CD4-positive, alpha-beta T cell (primary cell): Measurements from ENCODE around the gene MAP1LC3B. TPM values are rescaled to one million over a fixed set of nuclear protein-coding genes. Genes with fewer than 3 reads are reported as not detected.
A peak's percentile ranks its signal among the peaks of the same experiment; 100 is the strongest.

Experiments used
- ATAC-seq: fragments of 200-7000 bp; cut with Tn5 transposase; one replicate; pipeline ENCODE4 v1.10.0; 2022; ENCODE audit warnings: mild to moderate bottlenecking; ENCODE audit not compliant: poor library complexity
- CTCF ChIA-PET: fragments of 350-600 bp; sonication (Branson Sonifier 250); formaldehyde crosslinking; loops from one replicate; lab custom pipeline; 2021; ENCODE audit warnings: antibody characterized with exemption, inconsistent platforms; lab: Charles Lee
- POLR2A ChIA-PET: fragments of 350-600 bp; sonication (Branson Sonifier 250); formaldehyde crosslinking; loops from one replicate; lab custom pipeline; 2021; ENCODE audit warnings: antibody characterized with exemption, inconsistent platforms; lab: Charles Lee
- DNase-seq, 14 experiments: peaks; one replicate each; pipeline ENCODE4 v3.0.0-alpha.2; 2013 to 2020; ENCODE audit warnings: mixed read lengths in 2 of 14
- H3K27ac ChIP-seq, 2 donors: one replicate each; pipeline versions ENCODE4 v1.5.1 to v1.7.0; 2013; ENCODE audit warnings: low read length in 2 of 2, low read depth in 1 of 2, mild to moderate bottlenecking in 1 of 2
- H3K27me3 ChIP-seq, 2 experiments: 1 replicate in 1 of 2; 2 replicates in 1 of 2; pipeline versions ENCODE4 v1.6.1 to v1.7.0; 2013; ENCODE audit warnings: low read length in 2 of 2, control low read depth in 1 of 2, mild to moderate bottlenecking in 1 of 2, moderate library complexity in 1 of 2; ENCODE audit not compliant: insufficient read depth in 2 of 2, control insufficient read depth in 1 of 2
- H3K36me3 ChIP-seq: one replicate; pipeline ENCODE4 v1.6.1; 2013; ENCODE audit warnings: low read length, control low read depth; ENCODE audit not compliant: insufficient read depth
- H3K4me1 ChIP-seq: one replicate; pipeline ENCODE4 v1.6.1; 2013; ENCODE audit warnings: low read length, control low read depth; ENCODE audit not compliant: insufficient read depth
- H3K4me3 ChIP-seq: one replicate; pipeline ENCODE4 v1.5.1; 2013; ENCODE audit warnings: mild to moderate bottlenecking, low read length, moderate library complexity
- H3K9me3 ChIP-seq, 2 experiments: 1 replicate in 1 of 2; 2 replicates in 1 of 2; pipeline versions ENCODE4 v1.6.1 to v1.7.0; 2013; ENCODE audit warnings: low read length in 2 of 2, mild to moderate bottlenecking in 2 of 2, control low read depth in 1 of 2, moderate library complexity in 1 of 2; ENCODE audit not compliant: control insufficient read depth in 1 of 2, insufficient read depth in 1 of 2
- H3K27ac Mint-ChIP-seq: one replicate; pipeline ENCODE4 v1.8.0; 2020; ENCODE audit warnings: mixed read lengths
- H3K27me3 Mint-ChIP-seq: one replicate; pipeline ENCODE4 v1.8.0; 2021; ENCODE audit warnings: mixed read lengths
- H3K36me3 Mint-ChIP-seq: one replicate; pipeline ENCODE4 v1.8.0; 2021; ENCODE audit warnings: low read depth, mixed read lengths
- H3K4me1 Mint-ChIP-seq: one replicate; pipeline ENCODE4 v1.8.0; 2021; ENCODE audit warnings: low read depth, mixed read lengths
- H3K4me3 Mint-ChIP-seq: one replicate; pipeline ENCODE4 v1.8.0; 2020; ENCODE audit warnings: mild to moderate bottlenecking, mixed read lengths
- H3K9me3 Mint-ChIP-seq: one replicate; pipeline ENCODE4 v1.8.0; 2020; ENCODE audit warnings: mixed read lengths
- intact Hi-C, 2 experiments: fragments of 100-400 bp; cut with DNase I in 1 of 2; cut with micrococcal nuclease in 1 of 2; formaldehyde crosslinking; loops; one replicate each; pipeline versions ENCODE4 v1.15.1 to v1.9.0; 2023 to 2025; cut with DNase I, micrococcal nuclease
- polyA plus RNA-seq, 2 donors: library from polyadenylated mRNA; unstranded; fragments of 120-200 nt; gene quantifications; one replicate each; pipeline ENCODE4 v1.2.1, GENCODE V29; 2013
- total RNA-seq, 174 experiments: library from RNA in 2 of 174; stranded (reverse) in 2 of 174; gene quantifications; one replicate each; pipeline ENCODE4 v1.2.3 and lab custom pipeline; 2021 to 2026
- TF ChIP-seq, protein P1 (sequence below): fragments of 200-600 bp; IDR thresholded peaks from one replicate; pipeline ENCODE4 v1.8.0; 2022; ENCODE audit warnings: antibody characterized with exemption, mild to moderate bottlenecking

MAP1LC3B gene
- total RNA-seq (10 to 100 TPM; 92.4 to 96.6 TPM), total RNA-seq (lab: John Stamatoyannopoulos, UW) (18.7 to 167 (median 54.6) reads per million in 172 experiments)
- polyA plus RNA-seq (2013, experiment 1 of 2) = 67.8 TPM
- 82.9 TPM for polyA plus RNA-seq (2013, experiment 2 of 2)

DNA sequence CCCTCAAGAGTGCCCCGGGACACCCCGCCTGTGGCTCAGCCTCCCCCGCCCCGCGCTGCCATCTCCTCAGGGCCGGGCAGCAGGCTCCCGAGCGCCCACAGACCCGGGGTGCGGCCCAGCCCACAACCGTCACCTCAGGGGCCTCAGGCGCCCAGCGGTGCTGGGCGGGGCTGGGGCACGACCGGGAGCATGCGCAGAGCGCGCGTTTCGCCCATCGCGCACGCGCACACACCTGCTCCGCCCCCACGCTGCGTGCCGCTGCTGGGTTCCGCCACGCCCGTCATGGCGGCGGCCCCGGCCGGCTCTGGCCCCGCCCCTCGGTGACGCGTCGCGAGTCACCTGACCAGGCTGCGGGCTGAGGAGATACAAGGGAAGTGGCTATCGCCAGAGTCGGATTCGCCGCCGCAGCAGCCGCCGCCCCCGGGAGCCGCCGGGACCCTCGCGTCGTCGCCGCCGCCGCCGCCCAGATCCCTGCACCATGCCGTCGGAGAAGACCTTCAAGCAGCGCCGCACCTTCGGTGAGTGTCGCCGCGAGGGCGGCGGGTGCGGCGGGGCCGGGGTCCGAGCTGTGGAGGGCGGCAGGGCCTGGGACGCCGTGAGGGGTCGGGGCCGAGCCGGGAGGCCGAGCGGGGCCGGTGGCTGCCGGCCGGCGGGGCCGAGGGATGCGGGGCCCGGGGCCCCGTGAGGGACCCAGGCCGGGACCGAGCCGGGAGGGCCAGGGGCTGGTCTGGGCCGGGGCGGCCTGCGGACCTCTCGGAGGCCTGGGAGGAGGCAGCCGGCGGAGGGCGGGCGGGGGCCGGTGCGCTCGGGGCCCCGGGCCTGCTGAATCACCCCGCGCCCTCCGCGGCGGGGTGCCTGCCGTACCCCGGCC, at the start of gene MAP1LC3B:
Gene MAP1LC3B, plus strand, starts transcription at position 387 of the 871 bp plus-strand sequence. Its CDS starts 92 bp downstream, at position 479.
- DNase-seq = peak; percentile 94 to 100 (median 98)
- H3K27me3 ChIP-seq = no peaks in the 10 kb centered on the region
- Mint-ChIP-seq H3K36me3 (peaks cover 36% of the 10 kb centered on the region), H3K27ac (peak within 1 kb of the TSS; percentile 98), H3K4me1 (peaks cover 57% of the 10 kb centered on the region), H3K9me3 (no peaks in the 10 kb centered on the region), H3K27me3 (no peaks in the 10 kb centered on the region), H3K4me3 (peak within 1 kb of the TSS; percentile 95)
- TF ChIP-seq, protein P1, sequence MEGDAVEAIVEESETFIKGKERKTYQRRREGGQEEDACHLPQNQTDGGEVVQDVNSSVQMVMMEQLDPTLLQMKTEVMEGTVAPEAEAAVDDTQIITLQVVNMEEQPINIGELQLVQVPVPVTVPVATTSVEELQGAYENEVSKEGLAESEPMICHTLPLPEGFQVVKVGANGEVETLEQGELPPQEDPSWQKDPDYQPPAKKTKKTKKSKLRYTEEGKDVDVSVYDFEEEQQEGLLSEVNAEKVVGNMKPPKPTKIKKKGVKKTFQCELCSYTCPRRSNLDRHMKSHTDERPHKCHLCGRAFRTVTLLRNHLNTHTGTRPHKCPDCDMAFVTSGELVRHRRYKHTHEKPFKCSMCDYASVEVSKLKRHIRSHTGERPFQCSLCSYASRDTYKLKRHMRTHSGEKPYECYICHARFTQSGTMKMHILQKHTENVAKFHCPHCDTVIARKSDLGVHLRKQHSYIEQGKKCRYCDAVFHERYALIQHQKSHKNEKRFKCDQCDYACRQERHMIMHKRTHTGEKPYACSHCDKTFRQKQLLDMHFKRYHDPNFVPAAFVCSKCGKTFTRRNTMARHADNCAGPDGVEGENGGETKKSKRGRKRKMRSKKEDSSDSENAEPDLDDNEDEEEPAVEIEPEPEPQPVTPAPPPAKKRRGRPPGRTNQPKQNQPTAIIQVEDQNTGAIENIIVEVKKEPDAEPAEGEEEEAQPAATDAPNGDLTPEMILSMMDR = no peak
- H3K9me3 ChIP-seq = no peaks in the 10 kb centered on the region
- H3K4me3 ChIP-seq = peak within 1 kb of the TSS; percentile 84
- ChIA-PET POLR2A (interaction anchor here (0.6 to 5.4 kb wide), 4 partner anchors 9 to 374 kb away, joined by 3 to 99 read pairs (median 7); partner anchors contain the start of genes C16orf95, FBXO31 and KLHDC4), CTCF (no interaction called here)
- H3K4me1 ChIP-seq = peaks cover 46% of the 10 kb centered on the region
- peak within 1 kb of the TSS; percentile 78 to 86 for H3K27ac ChIP-seq
- intact Hi-C loops = loop anchor here (1.0 to 5.0 kb wide), 6 partner anchors 9 to 560 kb away; partner anchors contain the start of genes ZCCHC14 (in 2 of the 2), BANP (in 1 of the 2), C16orf95 (in 1 of the 2) and FBXO31 (in 1 of the 2)
- H3K36me3 ChIP-seq = peaks cover 7% of the 10 kb centered on the region
- peak; percentile 62 for ATAC-seq

DNA sequence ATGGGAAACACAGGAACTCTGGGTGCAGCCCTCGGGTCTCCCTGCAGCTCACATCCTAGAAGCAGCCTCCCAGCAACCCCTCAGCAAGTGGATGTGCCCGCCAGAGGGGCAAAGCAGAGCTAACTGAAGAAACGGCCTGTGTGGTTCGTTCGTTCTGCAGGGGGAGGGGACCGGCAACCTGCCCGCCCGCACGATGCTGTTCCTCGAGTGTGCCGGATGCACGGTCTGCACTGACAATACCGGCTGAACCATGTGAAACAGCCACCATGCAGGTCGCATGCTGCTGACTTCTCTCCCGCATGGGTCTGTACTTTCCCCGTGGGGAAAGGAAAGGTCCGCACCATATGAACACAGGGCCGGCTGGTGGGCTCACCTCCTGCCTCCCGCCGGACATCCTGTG, 49.6 kb upstream of the MAP1LC3B start:
- H3K27ac ChIP-seq = no peak overlapping the region
- POLR2A ChIA-PET = no interaction called here

DNA sequence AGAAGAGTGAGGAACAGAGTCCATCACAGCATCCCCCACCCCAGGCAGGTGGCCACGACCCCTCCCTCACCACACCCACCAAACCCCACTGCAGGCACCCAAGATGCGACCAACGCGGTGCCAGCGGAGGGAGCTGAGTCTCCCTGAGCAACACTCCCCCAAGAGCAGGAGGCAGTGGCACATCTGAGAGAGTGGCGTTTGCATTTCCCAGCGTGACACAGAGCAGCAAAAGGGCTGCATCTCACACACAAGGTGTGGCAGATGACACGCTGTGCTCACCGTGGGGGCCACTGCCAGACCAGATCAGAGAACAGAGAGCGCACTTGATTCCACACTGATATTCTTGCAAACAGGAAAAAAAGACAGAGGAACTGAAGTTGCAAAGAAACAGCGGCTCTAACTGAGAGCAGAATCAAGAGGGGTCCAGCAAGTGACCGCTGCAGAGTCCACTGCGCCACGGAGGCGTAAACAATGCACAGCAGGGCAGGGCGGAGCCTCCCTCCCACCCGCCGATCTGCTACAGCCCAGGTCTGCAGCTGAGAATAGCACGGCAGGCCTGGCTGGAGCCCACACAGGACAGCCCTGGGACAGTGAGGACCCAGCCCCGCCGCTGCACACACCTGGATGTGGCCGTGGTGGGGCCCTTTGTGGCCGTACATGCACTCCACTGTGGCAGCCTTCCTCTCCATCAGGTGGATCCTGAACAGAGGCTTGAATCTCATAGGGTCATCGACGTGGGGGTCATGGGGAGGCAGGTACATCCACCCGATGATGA, 49.0 kb upstream of the MAP1LC3B start:
- H3K27me3 ChIP-seq = no peaks in the 10 kb centered on the region
- ChIA-PET POLR2A (no interaction called here), CTCF (no interaction called here)
- peaks cover 0 to 4% of the 10 kb centered on the region in 2 experiments for H3K9me3 ChIP-seq
- Mint-ChIP-seq H3K4me3 (no peak overlapping the region), H3K36me3 (peaks cover 62% of the 10 kb centered on the region), H3K9me3 (no peaks in the 10 kb centered on the region), H3K4me1 (peaks cover 9% of the 10 kb centered on the region), H3K27ac (peak overlapping the region; percentile 93), H3K27me3 (no peaks in the 10 kb centered on the region)
- H3K36me3 ChIP-seq = peaks cover 59% of the 10 kb centered on the region
- H3K27ac ChIP-seq = no peak overlapping the region
- no peak overlapping the region for H3K4me3 ChIP-seq
- H3K4me1 ChIP-seq = peaks cover 29% of the 10 kb centered on the region
- DNase-seq (no peak), ATAC-seq (no peak)
- intact Hi-C loops = no loop called here
- TF ChIP-seq, protein P1 = no peak

More for the DNA sequence above, 49.6 kb upstream of the MAP1LC3B start:
- peaks cover 59% of the 10 kb centered on the region for H3K36me3 ChIP-seq
- H3K9me3 Mint-ChIP-seq = no peaks in the 10 kb centered on the region
- DNase-seq (no peak), ATAC-seq (no peak)
- intact Hi-C loops = no loop called here
- H3K36me3 Mint-ChIP-seq = peaks cover 68% of the 10 kb centered on the region
- H3K4me3 Mint-ChIP-seq = no peak overlapping the region
- CTCF ChIA-PET = no interaction called here
- peaks cover 29% of the 10 kb centered on the region for H3K4me1 ChIP-seq
- no peaks in the 10 kb centered on the region for H3K27me3 ChIP-seq
- TF ChIP-seq, protein P1 = no peak
- H3K9me3 ChIP-seq = peaks cover 0 to 4% of the 10 kb centered on the region in 2 experiments
- H3K4me1 Mint-ChIP-seq = peaks cover 9% of the 10 kb centered on the region
- no peak overlapping the region for H3K27ac Mint-ChIP-seq
- H3K4me3 ChIP-seq = no peak overlapping the region
- no peaks in the 10 kb centered on the region for H3K27me3 Mint-ChIP-seq
